SH-SY5Y (cell line): ENCODE measurements around the gene TNFRSF19.

Experiments used
- GATA2 ChIP-seq: IDR thresholded peaks from 2 replicates; pipeline ENCODE4 v1.6.1; 2011; ENCODE audit warnings: mild to moderate bottlenecking, low read depth, low read length
- GATA3 ChIP-seq: IDR thresholded peaks from 2 replicates; pipeline ENCODE4 v1.6.1; 2011; ENCODE audit warnings: low read depth, mild to moderate bottlenecking, low read length, moderate library complexity

GRCh38 chr13:23673354-23673753 is 103.1 kb downstream of the TNFRSF19 start:
- TF ChIP-seq GATA2 (no peak), GATA3 (no peak)
